Astrocyte of the spinal cord (primary cell): ENCODE measurements around the gene CFAP119.
A peak's percentile ranks its signal among the peaks of the same experiment; 100 is the strongest.

ENCODE experiments used
- DNase-seq: peaks from one replicate; pipeline ENCODE4 v3.0.0; 2011; ENCODE audit warnings: low read depth, low spot score
- H3K4me3 ChIP-seq: 2 replicates; pipeline ENCODE4 v1.5.1; 2011; ENCODE audit warnings: low read depth, mild to moderate bottlenecking, low read length, moderate library complexity
- in situ Hi-C: cut with HindIII; loops from 2 replicates; pipeline ENCODE4 v1.10.0; 2017; ENCODE audit warnings: low sequenced_read_pairs
- TF ChIP-seq, protein P1 (sequence below): IDR thresholded peaks from 2 replicates; pipeline ENCODE4 v1.5.1; 2012; ENCODE audit warnings: low read depth, mild to moderate bottlenecking, low read length, inconsistent platforms

Gene CFAP119

DNA sequence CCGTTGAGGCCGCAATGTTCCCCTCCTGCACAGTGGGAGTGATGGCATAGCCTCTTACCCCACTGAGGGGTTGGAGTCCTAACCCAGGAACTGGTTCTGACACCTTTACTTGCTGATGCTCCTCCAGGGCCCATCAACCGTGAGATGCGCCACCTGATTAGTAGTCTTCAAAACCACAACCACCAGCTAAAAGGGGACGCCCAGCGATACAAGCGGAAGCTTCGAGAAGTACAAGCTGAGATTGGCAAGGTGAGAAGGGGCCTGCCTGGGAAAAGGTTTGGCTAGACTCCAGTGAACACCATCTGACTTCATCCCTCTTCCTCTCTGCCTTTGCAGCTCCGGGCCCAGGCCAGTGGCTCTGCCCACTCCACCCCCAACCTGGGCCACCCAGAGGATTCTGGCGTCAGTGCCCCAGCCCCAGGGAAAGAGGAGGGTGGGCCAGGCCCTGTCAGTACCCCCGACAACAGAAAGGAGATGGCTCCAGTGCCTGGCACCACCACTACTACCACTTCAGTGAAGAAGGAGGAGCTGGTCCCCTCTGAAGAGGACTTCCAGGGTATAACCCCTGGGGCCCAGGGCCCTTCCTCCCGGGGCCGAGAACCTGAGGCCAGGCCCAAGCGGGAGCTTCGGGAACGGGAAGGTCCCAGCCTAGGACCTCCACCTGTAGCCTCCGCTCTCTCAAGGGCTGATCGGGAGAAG lies 6.1 kb upstream of the CFAP119 start:
- TF ChIP-seq, protein P1, sequence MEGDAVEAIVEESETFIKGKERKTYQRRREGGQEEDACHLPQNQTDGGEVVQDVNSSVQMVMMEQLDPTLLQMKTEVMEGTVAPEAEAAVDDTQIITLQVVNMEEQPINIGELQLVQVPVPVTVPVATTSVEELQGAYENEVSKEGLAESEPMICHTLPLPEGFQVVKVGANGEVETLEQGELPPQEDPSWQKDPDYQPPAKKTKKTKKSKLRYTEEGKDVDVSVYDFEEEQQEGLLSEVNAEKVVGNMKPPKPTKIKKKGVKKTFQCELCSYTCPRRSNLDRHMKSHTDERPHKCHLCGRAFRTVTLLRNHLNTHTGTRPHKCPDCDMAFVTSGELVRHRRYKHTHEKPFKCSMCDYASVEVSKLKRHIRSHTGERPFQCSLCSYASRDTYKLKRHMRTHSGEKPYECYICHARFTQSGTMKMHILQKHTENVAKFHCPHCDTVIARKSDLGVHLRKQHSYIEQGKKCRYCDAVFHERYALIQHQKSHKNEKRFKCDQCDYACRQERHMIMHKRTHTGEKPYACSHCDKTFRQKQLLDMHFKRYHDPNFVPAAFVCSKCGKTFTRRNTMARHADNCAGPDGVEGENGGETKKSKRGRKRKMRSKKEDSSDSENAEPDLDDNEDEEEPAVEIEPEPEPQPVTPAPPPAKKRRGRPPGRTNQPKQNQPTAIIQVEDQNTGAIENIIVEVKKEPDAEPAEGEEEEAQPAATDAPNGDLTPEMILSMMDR: no peak
- no peak overlapping the region for H3K4me3 ChIP-seq
- DNase-seq: no peak
- in situ Hi-C loops: no loop called here

GRCh38 chr16:30766933-30767284 lies 5.0 kb upstream of the CFAP119 start:
- no peak overlapping the region for H3K4me3 ChIP-seq
- TF ChIP-seq, protein P1: no peak
- no peak for DNase-seq
- in situ Hi-C loops: no loop called here

GRCh38 chr16:30766206-30766932 lies 4.5 kb upstream of the CFAP119 start:
- H3K4me3 ChIP-seq: no peak overlapping the region
- in situ Hi-C loops: no loop called here
- no peak for DNase-seq

GRCh38 chr16:30764816-30765465 lies 3.1 kb upstream of the CFAP119 start:
- in situ Hi-C loops: no loop called here
- no peak for DNase-seq
- TF ChIP-seq, protein P1: no peak
- H3K4me3 ChIP-seq: no peak overlapping the region

More at GRCh38 chr16:30766206-30766932, 4.5 kb upstream of the CFAP119 start:
- TF ChIP-seq, protein P1: no peak

DNA sequence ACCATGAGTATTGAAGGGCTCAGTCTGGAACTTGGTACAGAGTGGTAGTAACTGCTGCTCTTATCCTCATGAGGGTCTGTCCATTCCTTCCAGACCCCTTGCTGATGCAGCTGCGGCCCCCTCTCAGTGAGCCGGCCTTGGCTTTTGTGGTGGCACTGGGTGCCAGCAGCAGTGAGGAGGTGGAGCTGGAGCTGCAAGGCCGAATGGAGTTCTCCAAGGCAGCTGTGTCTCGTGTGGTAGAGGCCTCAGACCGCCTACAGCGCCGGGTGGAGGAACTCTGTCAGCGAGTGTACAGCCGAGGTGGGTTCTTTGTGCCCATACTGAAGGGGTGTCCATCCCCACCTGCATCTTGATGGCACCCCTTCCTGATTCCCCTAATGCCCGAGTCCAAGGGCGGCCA lies 2.2 kb upstream of the CFAP119 start:
- TF ChIP-seq, protein P1: no peak
- no peak overlapping the region for H3K4me3 ChIP-seq
- DNase-seq: no peak
- in situ Hi-C loops: no loop called here

GRCh38 chr16:30762991-30763725 lies 1.3 kb upstream of the CFAP119 start:
- in situ Hi-C loops: no loop called here
- TF ChIP-seq, protein P1: no peak
- DNase-seq: no peak
- peak overlapping the region; percentile 95 for H3K4me3 ChIP-seq
